T-helper 17 cell (primary cell): ENCODE data around the gene RPS6KA2. TPM values are rescaled to one million over a fixed set of nuclear protein-coding genes. Genes with fewer than 3 reads are reported as not detected.

ENCODE experiments used
- ATAC-seq: fragments of 150-1000 bp; cut with Tn5 transposase; 2 replicates; pipeline ENCODE4 v1.10.0; 2021; ENCODE audit warnings: mild to moderate bottlenecking, moderate library complexity
- DNase-seq, 3 donors: peaks; one replicate each; pipeline versions ENCODE4 v3.0.0 to v3.0.0-alpha.2; 2020 to 2021
- H3K9me3 ChIP-seq: one replicate; pipeline ENCODE4 v1.7.0; 2013; ENCODE audit warnings: low read length, mild to moderate bottlenecking; ENCODE audit not compliant: control insufficient read depth, poor library complexity, severe bottlenecking
- H3K27ac Mint-ChIP-seq: one replicate; pipeline ENCODE4 v1.8.0; 2022; ENCODE audit warnings: mild to moderate bottlenecking, moderate library complexity, mixed read lengths
- H3K27me3 Mint-ChIP-seq: one replicate; pipeline ENCODE4 v1.8.0; 2022; ENCODE audit warnings: mixed read lengths
- H3K36me3 Mint-ChIP-seq: one replicate; pipeline ENCODE4 v1.8.0; 2022; ENCODE audit warnings: low read depth, mixed read lengths
- H3K4me1 Mint-ChIP-seq: one replicate; pipeline ENCODE4 v1.8.0; 2022; ENCODE audit warnings: mild to moderate bottlenecking, mixed read lengths
- H3K4me3 Mint-ChIP-seq: one replicate; pipeline ENCODE4 v1.8.0; 2022; ENCODE audit warnings: mild to moderate bottlenecking, moderate library complexity, mixed read lengths
- total RNA-seq, 4 donors: library from RNA in 2 of 4; stranded (reverse) in 2 of 4; gene quantifications; one replicate each; pipeline ENCODE4 v1.2.3 and lab custom pipeline; 2022 to 2026

RPS6KA2 gene
- total RNA-seq, 2 donors from 2014 or later, result 3.3 to 5.9 TPM

DNA sequence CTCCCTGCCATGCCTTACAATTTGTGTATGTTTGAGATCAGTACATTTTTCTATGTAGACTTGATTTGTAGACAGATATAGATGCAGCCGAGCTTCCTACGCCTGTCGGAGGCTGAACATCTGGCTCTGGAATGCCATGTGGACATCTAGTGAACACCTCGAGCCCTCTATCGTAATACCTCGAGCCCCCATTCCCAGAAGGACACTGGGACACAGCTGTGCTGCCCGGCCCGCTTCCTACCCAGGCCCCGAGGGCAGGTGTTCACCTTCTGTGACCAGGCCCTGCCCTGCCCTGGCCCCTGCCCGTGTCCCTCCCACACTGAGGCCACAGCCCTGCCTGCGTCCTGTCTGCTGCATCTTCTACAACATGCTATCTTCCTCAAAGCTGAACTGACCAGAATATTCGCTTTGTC, 12.9 kb downstream of the RPS6KA2 start:
- H3K9me3 ChIP-seq, result no peaks in the 10 kb centered on the region
- no peak for DNase-seq
- peaks cover 6% of the 10 kb centered on the region for H3K27me3 Mint-ChIP-seq
- peaks cover 11% of the 10 kb centered on the region for H3K4me1 Mint-ChIP-seq
- H3K27ac Mint-ChIP-seq, result no peak overlapping the region
- no peak overlapping the region for H3K4me3 Mint-ChIP-seq
- H3K36me3 Mint-ChIP-seq, result peaks cover 5% of the 10 kb centered on the region
- ATAC-seq, result no peak

DNA sequence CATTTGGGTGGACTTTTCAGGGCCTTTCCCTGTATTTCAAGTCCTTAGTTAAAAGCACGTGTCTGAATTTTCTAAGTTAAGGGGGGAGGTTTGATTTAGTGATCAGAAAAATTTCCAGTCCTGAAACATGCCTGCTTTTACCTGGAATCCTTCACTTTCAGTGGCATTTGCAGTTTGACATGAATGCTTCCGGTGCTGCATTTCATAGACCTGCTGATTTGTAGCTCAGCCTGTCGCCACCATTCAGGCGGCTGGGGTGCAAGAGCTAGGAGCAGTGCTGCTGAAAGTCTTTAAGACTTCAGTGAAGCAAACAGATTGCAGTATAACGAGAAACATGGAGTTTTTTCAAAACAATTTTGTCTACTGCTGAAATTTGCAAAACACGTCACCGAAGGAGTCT, 14.0 kb downstream of the RPS6KA2 start:
- H3K4me3 Mint-ChIP-seq, result no peak overlapping the region
- peaks cover 11% of the 10 kb centered on the region for H3K4me1 Mint-ChIP-seq
- H3K27me3 Mint-ChIP-seq, result peaks cover 6% of the 10 kb centered on the region
- peaks cover 2% of the 10 kb centered on the region for H3K36me3 Mint-ChIP-seq
- ATAC-seq (no peak), DNase-seq (no peak)
- no peaks in the 10 kb centered on the region for H3K9me3 ChIP-seq
- H3K27ac Mint-ChIP-seq, result no peak overlapping the region

DNA sequence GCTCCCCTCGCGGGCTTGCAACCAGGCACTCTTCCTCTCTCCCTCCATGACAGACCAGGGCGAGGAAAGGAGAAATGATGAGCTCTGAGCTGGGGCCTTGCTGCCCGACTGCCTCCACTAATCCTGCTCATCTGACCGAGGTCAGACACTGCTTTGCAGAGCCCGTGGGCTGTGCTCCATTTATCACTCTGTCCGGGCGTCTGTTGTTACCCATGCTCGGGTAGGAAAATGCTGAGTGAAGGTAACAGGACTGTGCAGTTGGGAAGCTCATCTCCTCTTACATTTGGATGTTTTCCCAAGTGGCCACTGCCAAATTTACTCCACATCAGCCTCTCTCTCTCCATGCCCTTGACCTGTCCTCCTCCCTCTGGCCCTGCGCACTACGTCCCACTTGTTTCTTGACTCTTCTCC, 14.6 kb downstream of the RPS6KA2 start:
- ATAC-seq (no peak), DNase-seq (no peak)
- H3K4me3 Mint-ChIP-seq, result no peak overlapping the region
- peaks cover 6% of the 10 kb centered on the region for H3K27me3 Mint-ChIP-seq
- peaks cover 2% of the 10 kb centered on the region for H3K36me3 Mint-ChIP-seq
- no peak overlapping the region for H3K27ac Mint-ChIP-seq
- no peaks in the 10 kb centered on the region for H3K9me3 ChIP-seq
- peaks cover 11% of the 10 kb centered on the region for H3K4me1 Mint-ChIP-seq

DNA sequence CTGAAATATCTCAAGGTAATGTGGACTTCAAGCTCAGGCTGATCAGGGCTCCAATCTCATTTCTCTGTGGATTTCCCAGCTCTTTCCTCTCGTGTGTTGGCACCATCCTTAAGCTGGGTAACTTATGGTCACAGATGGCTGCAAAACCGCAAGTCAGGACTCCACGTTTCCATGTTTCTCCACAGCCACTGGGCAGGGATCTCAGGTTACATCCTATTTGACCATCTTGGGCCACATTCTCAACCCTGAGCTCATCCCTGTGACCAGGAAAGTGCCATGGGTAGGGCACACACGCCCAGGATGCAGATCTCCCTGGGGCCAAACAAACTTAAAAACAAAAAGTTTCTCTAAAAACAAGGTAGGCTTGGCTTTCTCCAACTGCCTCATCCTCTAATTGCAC, 15.4 kb downstream of the RPS6KA2 start:
- Mint-ChIP-seq H3K27me3 (peaks cover 6% of the 10 kb centered on the region), H3K36me3 (peaks cover 2% of the 10 kb centered on the region), H3K4me1 (peaks cover 10% of the 10 kb centered on the region), H3K27ac (no peak overlapping the region), H3K4me3 (no peak overlapping the region)
- H3K9me3 ChIP-seq, result no peaks in the 10 kb centered on the region
- DNase-seq, result no peak
- no peak for ATAC-seq

DNA sequence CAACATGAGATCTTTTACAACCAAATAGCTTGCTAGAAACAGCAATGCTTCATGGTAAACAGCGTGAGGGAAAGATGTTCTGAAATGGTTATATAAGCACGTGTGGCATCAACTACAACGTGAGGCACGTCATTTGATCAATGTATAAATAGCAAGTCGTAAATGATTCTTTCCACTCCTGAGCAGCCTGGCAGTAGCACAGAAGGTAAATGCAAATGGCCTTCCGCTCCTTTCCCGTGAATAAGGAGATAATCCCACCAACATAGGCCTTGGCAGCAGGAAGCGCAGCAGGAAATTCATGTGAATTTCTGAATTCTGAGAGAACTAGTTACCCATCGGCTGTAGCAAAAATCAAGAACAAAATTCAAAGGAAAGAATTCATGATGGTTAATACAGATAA, 17.0 kb downstream of the RPS6KA2 start:
- Mint-ChIP-seq H3K4me1 (peaks cover 8% of the 10 kb centered on the region), H3K36me3 (peaks cover under 1% of the 10 kb centered on the region), H3K27me3 (peaks cover 5% of the 10 kb centered on the region), H3K27ac (no peak overlapping the region), H3K4me3 (no peak overlapping the region)
- ATAC-seq, result no peak
- H3K9me3 ChIP-seq, result no peaks in the 10 kb centered on the region
- DNase-seq, result no peak

DNA sequence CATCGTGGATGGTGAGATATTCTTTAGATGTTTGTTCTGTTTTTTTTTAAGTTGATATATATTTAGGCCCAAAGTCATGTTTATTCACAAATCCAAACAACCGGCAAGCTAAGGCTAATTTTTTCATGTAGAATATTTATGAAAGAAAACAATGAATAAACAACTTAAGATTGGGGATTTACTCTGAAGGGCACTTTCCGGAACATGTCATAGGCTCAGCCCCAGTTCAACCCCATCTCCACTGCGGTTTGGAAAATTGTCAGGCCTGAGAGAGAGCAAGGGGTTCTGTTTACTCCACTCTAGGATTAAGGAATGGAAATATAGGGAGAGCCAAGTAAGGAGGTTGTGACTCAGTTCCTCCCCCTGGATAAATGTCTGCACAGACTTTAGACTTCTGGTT, 18.3 kb downstream of the RPS6KA2 start:
- no peak for ATAC-seq
- Mint-ChIP-seq H3K4me1 (peaks cover 2% of the 10 kb centered on the region), H3K27ac (no peak overlapping the region)

DNA sequence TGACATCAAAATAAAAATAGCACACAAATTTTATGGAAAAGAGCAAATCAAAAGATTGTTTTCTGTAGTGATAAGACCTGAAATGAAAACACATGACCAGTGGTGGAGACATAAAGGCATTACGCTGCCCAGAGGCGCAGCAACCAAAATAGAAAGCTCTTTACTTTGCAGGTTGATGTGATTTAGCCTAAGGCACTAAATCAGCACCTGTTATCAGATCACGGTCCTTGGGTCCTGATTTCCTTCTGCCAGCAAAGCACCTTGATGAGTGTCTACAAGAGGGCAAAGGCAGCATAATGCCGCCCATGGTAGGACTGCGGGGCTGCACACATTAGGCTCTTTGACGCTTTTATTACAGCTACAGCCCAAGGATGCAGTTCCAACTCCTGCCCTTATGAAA, 21.3 kb downstream of the RPS6KA2 start:
- H3K9me3 ChIP-seq, result no peaks in the 10 kb centered on the region
- Mint-ChIP-seq H3K27me3 (no peaks in the 10 kb centered on the region), H3K4me3 (no peak overlapping the region), H3K27ac (no peak overlapping the region), H3K36me3 (peaks cover 1% of the 10 kb centered on the region), H3K4me1 (no peaks in the 10 kb centered on the region)
- DNase-seq, result no peak
- no peak for ATAC-seq

More for the DNA sequence above, 18.3 kb downstream of the RPS6KA2 start:
- H3K36me3 Mint-ChIP-seq, result no peaks in the 10 kb centered on the region
- H3K4me3 Mint-ChIP-seq, result no peak overlapping the region
- H3K9me3 ChIP-seq, result no peaks in the 10 kb centered on the region
- H3K27me3 Mint-ChIP-seq, result no peaks in the 10 kb centered on the region
- no peak for DNase-seq

DNA sequence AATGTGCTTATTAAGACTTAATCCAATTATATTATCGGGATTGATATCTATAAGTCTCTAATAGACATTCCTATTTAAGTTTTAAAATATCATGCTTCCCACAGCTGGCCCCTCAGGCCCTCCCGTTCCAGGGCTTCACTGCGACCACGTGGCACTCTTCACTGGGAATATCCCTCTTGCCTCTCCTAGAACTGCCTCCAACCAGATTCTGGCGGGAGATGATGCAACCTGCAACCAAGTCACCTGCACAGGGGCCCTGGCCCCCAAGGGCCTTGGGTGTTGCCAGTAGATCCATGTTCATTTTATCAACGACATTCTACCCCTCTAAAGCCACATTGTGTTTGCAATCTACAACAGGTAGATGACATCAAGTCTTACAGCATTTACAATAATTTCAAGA, 22.1 kb downstream of the RPS6KA2 start:
- Mint-ChIP-seq H3K27ac (no peak overlapping the region), H3K36me3 (peaks cover 2% of the 10 kb centered on the region), H3K27me3 (no peaks in the 10 kb centered on the region), H3K4me3 (no peak overlapping the region), H3K4me1 (no peaks in the 10 kb centered on the region)
- no peak for DNase-seq
- H3K9me3 ChIP-seq, result no peaks in the 10 kb centered on the region
- no peak for ATAC-seq

DNA sequence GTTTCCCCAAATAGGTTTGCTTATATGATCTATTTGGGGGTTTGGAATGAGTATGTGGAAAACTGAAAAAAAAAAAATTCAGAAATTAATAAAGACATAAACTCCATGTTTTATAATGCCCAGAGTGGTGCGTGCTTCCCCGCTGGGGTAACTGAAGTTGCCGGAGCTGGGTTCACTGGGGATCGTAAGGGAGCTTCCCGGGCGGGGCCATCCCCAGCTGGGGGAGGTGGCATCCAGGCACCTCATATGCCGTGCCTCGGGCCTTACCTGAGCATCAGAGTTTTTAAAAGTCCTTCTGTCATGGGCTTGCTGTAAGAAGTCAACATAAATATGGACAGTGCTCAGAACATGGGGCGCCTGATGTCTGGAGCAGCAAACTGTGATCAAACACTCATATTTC, 22.7 kb downstream of the RPS6KA2 start:
- H3K4me3 Mint-ChIP-seq, result no peak overlapping the region
- H3K27ac Mint-ChIP-seq, result no peak overlapping the region
- H3K27me3 Mint-ChIP-seq, result no peaks in the 10 kb centered on the region
- DNase-seq, result no peak
- peaks cover 2% of the 10 kb centered on the region for H3K36me3 Mint-ChIP-seq
- no peak for ATAC-seq
- no peaks in the 10 kb centered on the region for H3K9me3 ChIP-seq
- H3K4me1 Mint-ChIP-seq, result peaks cover 2% of the 10 kb centered on the region

DNA sequence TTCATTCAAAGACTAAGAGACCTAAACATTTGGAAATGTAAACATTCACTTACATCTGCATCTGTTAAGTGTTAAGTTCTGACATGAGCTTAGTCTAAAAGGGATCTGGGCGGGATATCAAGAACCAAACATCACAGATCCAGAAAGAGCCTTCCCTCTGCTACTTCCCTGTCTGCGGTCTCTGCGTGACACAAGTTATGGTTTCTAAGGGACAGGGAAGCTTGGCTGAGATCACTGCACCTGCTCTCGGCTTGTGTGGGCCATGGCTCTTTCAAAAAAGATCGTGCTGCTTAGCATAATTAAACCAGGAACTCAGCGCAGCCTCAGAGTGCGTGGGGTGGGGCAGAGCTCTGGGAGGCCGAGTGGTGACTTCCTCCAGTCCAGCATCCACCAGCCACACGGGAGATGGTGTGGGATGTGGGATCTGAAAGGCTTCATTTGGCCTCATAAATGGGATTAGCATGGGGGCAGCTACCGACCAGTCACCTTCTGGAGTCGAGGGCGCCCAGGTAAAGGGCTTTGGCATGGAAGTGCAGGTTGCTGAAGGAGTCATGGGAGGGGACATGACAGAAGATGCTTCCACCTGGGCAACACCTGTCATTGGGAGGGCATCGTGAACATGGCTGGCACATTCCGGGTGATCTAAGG, 23.9 kb downstream of the RPS6KA2 start:
- Mint-ChIP-seq H3K27ac (no peak overlapping the region), H3K4me1 (peaks cover 2% of the 10 kb centered on the region), H3K27me3 (no peaks in the 10 kb centered on the region), H3K36me3 (peaks cover 2% of the 10 kb centered on the region), H3K4me3 (no peak overlapping the region)
- H3K9me3 ChIP-seq, result no peaks in the 10 kb centered on the region
- ATAC-seq (no peak), DNase-seq (no peak)

DNA sequence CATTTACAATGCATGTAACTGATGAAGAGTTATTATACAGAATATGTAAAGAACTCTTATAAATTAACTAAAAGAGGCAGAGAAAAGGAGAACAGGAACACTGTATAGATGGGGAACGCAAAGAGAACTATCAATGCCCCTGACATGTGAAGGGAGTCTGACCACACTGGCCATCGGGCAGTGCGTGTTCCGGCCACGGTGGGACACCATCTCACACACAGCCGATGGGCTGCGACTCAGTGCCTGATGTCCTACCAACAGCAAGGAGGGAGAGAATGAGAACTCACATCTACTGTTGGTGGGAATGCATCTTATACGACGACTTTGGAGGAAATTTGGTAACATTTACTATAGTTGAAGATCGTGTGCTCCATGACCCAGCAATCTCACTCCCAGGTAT, 25.1 kb downstream of the RPS6KA2 start:
- ATAC-seq (no peak), DNase-seq (no peak)
- H3K4me1 Mint-ChIP-seq, result peaks cover 2% of the 10 kb centered on the region
- no peak overlapping the region for H3K4me3 Mint-ChIP-seq
- no peak overlapping the region for H3K27ac Mint-ChIP-seq
- peaks cover 2% of the 10 kb centered on the region for H3K36me3 Mint-ChIP-seq
- H3K9me3 ChIP-seq, result no peaks in the 10 kb centered on the region
- no peaks in the 10 kb centered on the region for H3K27me3 Mint-ChIP-seq

DNA sequence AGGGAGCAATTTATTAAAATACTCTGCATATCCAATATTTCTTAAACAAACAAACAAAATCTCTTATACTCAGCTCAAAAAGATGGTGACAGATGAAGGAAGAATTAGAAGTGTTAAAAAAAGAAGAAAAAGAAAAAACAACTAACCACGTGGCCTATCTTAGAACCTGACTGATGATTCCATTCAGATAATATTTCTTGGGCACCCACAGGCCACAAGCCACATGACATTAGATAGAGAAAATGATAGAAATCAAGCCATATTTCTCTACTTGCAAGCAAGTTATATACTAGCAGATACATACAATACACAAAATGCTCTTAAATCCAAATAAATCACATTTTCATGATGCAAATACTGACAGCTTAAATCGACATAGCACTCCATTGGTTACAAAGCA, 26.1 kb downstream of the RPS6KA2 start:
- DNase-seq (no peak), ATAC-seq (no peak)
- H3K27ac Mint-ChIP-seq, result no peak overlapping the region
- H3K27me3 Mint-ChIP-seq, result no peaks in the 10 kb centered on the region
- peaks cover 2% of the 10 kb centered on the region for H3K4me1 Mint-ChIP-seq
- no peaks in the 10 kb centered on the region for H3K9me3 ChIP-seq
- no peak overlapping the region for H3K4me3 Mint-ChIP-seq
- H3K36me3 Mint-ChIP-seq, result peaks cover 5% of the 10 kb centered on the region

DNA sequence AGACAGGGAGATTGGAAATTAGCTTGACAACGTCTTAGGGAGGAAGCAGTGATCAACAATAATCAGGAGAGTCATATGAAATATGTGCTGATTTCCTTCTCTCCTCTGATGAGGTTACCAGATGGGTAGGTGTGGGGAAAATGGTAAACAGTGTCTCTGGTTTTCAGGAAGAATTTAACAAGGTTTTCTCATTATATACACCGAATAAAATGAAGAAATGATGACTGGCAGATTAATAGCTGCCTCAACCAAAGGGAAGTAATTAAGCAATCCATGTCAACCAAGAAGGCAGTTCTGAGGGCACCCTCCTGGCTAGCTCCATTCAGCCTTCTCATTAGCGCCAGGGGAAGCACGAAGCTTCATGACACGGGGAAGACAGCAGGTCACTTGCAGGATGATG, 27.8 kb downstream of the RPS6KA2 start:
- ATAC-seq (no peak), DNase-seq (no peak)
- H3K4me1 Mint-ChIP-seq, result peaks cover 2% of the 10 kb centered on the region
- H3K9me3 ChIP-seq, result no peaks in the 10 kb centered on the region
- peak overlapping the region; percentile 1 for H3K27ac Mint-ChIP-seq
- no peaks in the 10 kb centered on the region for H3K27me3 Mint-ChIP-seq
- H3K4me3 Mint-ChIP-seq, result no peak overlapping the region
- H3K36me3 Mint-ChIP-seq, result peaks cover 5% of the 10 kb centered on the region

DNA sequence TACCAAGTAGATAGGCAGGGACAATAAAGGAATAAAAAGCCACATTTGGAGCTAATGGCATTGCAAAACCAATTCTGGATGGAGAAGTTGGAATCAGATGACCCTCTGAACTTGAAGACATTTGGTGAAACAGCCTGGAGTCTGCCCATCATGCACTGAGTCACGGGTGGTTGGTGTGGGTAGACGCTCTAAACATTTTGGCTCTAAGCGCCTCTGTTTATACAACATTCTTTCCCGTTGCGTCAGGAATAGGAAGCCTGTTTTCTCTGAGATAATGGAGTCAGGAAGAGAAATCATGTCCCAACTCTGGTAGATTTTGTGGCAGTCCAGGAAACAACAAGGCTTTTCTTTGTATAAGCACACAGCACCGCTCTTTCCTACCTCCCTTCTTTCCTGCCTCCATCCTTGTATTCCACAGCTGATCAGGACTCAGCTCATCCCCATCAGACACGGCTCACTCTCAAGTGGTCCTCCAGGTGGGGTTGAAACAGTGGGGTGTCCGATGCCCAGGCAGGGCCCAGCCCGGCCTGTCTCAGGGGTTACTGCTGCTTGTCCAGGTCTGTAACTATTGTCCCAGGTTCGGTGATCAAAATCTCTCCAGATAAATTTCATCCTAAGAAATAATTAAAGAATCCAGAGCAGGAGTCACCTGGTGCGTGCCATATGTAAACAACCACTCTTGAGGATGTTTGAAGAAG, 28.5 kb downstream of the RPS6KA2 start:
- Mint-ChIP-seq H3K4me3 (no peak overlapping the region), H3K27me3 (no peaks in the 10 kb centered on the region), H3K4me1 (peaks cover 2% of the 10 kb centered on the region), H3K27ac (peak overlapping the region; percentile 1), H3K36me3 (peaks cover 5% of the 10 kb centered on the region)
- no peaks in the 10 kb centered on the region for H3K9me3 ChIP-seq
- DNase-seq, result no peak
- ATAC-seq, result no peak
